GM21528 (cell line): Measurements from ENCODE around the gene BLTP2.

Experiments used
- ATAC-seq: cut with Tn5 transposase; IDR thresholded peaks from one replicate; pipeline ENCODE4 v1.9.1; 2021; ENCODE audit warnings: mild to moderate bottlenecking, moderate library complexity; ENCODE audit not compliant: unreplicated experiment, low FRiP score

BLTP2 gene

GRCh38 chr17:28599311-28600184, 45.4 kb downstream of the BLTP2 start:
- peak; percentile 50 for ATAC-seq

- peak; percentile 76 for ATAC-seq
Observed at GRCh38 chr17:28598799-28599310, 46.1 kb downstream of the BLTP2 start, which contains the start of gene SPAG5. Gene SPAG5 (minus strand): TSS chr17:28599025. CDS start chr17:28598946, 79 bp downstream.

- ATAC-seq = peak; percentile 3
Observed at GRCh38 chr17:28598389-28598788, 46.6 kb downstream of the BLTP2 start.

- ATAC-seq = no peak
Observed at GRCh38 chr17:28597606-28598383, 47.2 kb downstream of the BLTP2 start.
